ENCODE results near the gene DENND1A.

DENND1A gene

GRCh38 chr9:123359106-123359505 lies 570.8 kb downstream of the DENND1A start:
- DNase-seq = no peak

GRCh38 chr9:123358181-123358905 lies 571.6 kb downstream of the DENND1A start:
- DNase-seq = no peak

GRCh38 chr9:123357743-123358059 lies 572.2 kb downstream of the DENND1A start:
- no peak for DNase-seq

GRCh38 chr9:123356851-123357742 lies 572.8 kb downstream of the DENND1A start:
- DNase-seq = no peak

- no peak for DNase-seq
These were observed 574.0 kb downstream of the DENND1A start, which contains the start of gene CRB2 for GRCh38 chr9:123355761-123356431. Gene CRB2, plus strand, starts transcription at chr9:123356197. Its CDS starts 64 bp downstream, at chr9:123356261.

GRCh38 chr9:123354806-123355508 lies 575.0 kb downstream of the DENND1A start:
- DNase-seq = no peak

- peak; percentile 20 for DNase-seq
These were observed 575.8 kb downstream of the DENND1A start for GRCh38 chr9:123353984-123354591.

- no peak for DNase-seq
These were observed 576.9 kb downstream of the DENND1A start for GRCh38 chr9:123353041-123353440.

GRCh38 chr9:123350590-123351310 lies 579.2 kb downstream of the DENND1A start:
- no peak for DNase-seq

- DNase-seq = peak; percentile 50
These were observed 580.0 kb downstream of the DENND1A start for GRCh38 chr9:123349691-123350480.

GRCh38 chr9:123349033-123349432 lies 580.9 kb downstream of the DENND1A start:
- DNase-seq = no peak

- DNase-seq = no peak
These were observed 581.5 kb downstream of the DENND1A start for GRCh38 chr9:123348317-123348992.

- DNase-seq = no peak
These were observed 582.5 kb downstream of the DENND1A start for GRCh38 chr9:123347289-123348060.

- no peak for DNase-seq
These were observed 583.1 kb downstream of the DENND1A start for GRCh38 chr9:123346826-123347225.

GRCh38 chr9:123346026-123346425 lies 583.9 kb downstream of the DENND1A start:
- DNase-seq = no peak

GRCh38 chr9:123345567-123345955 lies 584.4 kb downstream of the DENND1A start:
- DNase-seq = no peak

GRCh38 chr9:123344192-123344949 lies 585.6 kb downstream of the DENND1A start:
- no peak for DNase-seq

GRCh38 chr9:123343443-123344191 lies 586.3 kb downstream of the DENND1A start:
- no peak for DNase-seq
